Measurements from ENCODE around the gene PRDM11. TPM values are rescaled to one million over a fixed set of nuclear protein-coding genes. Genes with fewer than 3 reads are reported as not detected.

The PRDM11 gene
- total RNA-seq, 1 donor from 2014 or later = 36.5 TPM

DNA sequence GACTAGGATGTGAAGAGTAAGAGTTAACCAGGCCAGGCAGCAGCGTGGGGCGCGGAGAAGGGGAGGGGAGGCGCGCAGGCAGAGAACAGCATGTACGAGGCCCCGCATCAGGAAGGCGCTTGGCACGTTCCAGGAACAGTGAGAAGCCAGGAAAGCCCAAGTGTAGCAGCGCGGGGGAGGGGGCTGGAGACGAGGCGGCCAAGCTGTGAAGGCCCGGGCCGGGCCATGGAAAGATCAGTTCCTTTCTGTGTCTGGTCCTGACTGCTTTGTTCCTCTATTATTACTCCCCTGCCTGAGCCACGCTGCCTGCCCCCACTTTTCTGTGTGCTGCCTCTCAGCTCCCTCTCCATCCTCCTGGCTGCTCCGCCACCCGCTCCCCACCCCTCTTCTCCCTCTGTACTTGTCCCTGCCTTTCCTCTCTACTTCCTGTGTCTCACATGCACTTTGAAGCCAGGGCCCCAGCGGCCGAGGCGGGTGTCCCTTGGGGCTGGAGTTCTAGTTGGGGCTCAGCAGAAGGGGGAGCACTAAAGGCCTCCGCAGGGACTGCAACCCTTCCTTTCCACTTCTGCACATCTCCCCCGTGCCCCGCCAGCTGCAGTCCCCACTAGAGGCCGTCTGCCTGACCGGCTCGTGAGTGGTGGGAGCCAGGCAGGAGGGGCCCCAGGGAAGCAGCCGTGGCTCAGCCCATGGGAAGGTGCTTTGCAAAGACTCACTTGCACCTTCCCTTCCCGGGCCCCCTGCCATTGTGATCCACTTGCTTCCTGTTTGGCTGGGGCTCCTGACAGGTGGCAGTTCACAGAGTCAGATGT, 63.7 kb downstream of the PRDM11 start:
- peaks cover 19 to 32% of the 10 kb centered on the region in 2 donors for H3K36me3 ChIP-seq
- H3K27me3 ChIP-seq = no peaks in the 10 kb centered on the region
- H3K9me3 ChIP-seq = no peaks in the 10 kb centered on the region
- intact Hi-C loops (cut with DNase I) = loop anchor here (1.0 to 2.0 kb wide), 2 partner anchors 30 to 63 kb away; partner anchors contain the start of gene PRDM11
- H3K27ac ChIP-seq = peak overlapping the region; percentile 83 to 84
- H3K4me1 ChIP-seq = peaks cover 18 to 24% of the 10 kb centered on the region in 2 donors
- DNase-seq (ENCODE audit: low spot score in 2 of 2) = peak; percentile 67 to 93
- H3K4me3 ChIP-seq = peak overlapping the region; percentile 16 to 30
- TF ChIP-seq CTCF (IDR thresholded peaks at IDR 0.05) = no peak

GRCh38 chr11:45210846-45211245, 64.4 kb downstream of the PRDM11 start:
- H3K9me3 ChIP-seq = no peaks in the 10 kb centered on the region
- no peak for DNase-seq (ENCODE audit: low spot score in 2 of 2)
- H3K27ac ChIP-seq = peak overlapping the region; percentile 83 to 84
- intact Hi-C loops (cut with DNase I) = loop anchor here (1.0 to 2.0 kb wide), 2 partner anchors 31 to 64 kb away; partner anchors contain the start of gene PRDM11
- no peak for TF ChIP-seq CTCF (IDR thresholded peaks at IDR 0.05)
- H3K36me3 ChIP-seq = peaks cover 18 to 24% of the 10 kb centered on the region in 2 donors
- H3K4me1 ChIP-seq = peaks cover 18 to 28% of the 10 kb centered on the region in 2 donors
- H3K27me3 ChIP-seq = no peaks in the 10 kb centered on the region
- peak overlapping the region in 1 of 2 donors; percentile 30 for H3K4me3 ChIP-seq

DNA sequence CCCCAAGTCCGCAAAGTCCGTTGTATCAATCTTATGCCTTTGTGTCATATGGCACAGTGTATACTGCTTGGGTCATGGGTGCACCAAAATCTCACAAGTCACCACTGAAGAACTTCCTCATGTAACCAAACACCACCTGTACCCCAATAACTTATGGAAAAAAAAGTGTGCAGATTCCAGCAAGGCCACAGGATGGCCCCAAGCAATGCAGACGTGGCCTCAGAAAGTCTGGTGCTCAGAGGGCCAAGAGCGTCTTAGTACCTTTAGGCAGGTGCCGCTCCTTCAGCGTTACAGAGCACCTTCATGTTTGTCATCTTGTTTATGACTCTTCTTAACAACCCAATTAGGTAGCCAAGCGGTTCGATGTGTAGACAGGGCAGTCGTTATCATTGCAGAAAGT, 65.3 kb downstream of the PRDM11 start:
- no peak for DNase-seq (ENCODE audit: low spot score in 2 of 2)
- Histone ChIP-seq H3K4me1 (peaks cover 18 to 37% of the 10 kb centered on the region in 2 donors), H3K9me3 (no peaks in the 10 kb centered on the region), H3K27ac (peak overlapping the region in 1 of 2 donors; percentile 83), H3K4me3 (no peak overlapping the region), H3K27me3 (no peaks in the 10 kb centered on the region), H3K36me3 (peaks cover 14 to 18% of the 10 kb centered on the region in 2 donors)
- TF ChIP-seq CTCF (IDR thresholded peaks at IDR 0.05) = no peak
- intact Hi-C loops (cut with DNase I) = loop anchor here (2.0 kb wide), 1 partner anchor 65 kb away; the partner anchor contains the start of gene PRDM11

- Histone ChIP-seq H3K36me3 (peaks cover 14 to 18% of the 10 kb centered on the region in 2 donors), H3K4me1 (peaks cover 20 to 38% of the 10 kb centered on the region in 2 donors), H3K27ac (no peak overlapping the region), H3K27me3 (no peaks in the 10 kb centered on the region), H3K9me3 (no peaks in the 10 kb centered on the region), H3K4me3 (no peak overlapping the region)
- DNase-seq (ENCODE audit: low spot score in 2 of 2) = no peak
- peak in 1 of 3 experiments; percentile 5 for TF ChIP-seq CTCF (IDR thresholded peaks at IDR 0.05)
- intact Hi-C loops (cut with DNase I) = no loop called here
Measured at GRCh38 chr11:45212566-45213315, 66.3 kb downstream of the PRDM11 start.

DNA sequence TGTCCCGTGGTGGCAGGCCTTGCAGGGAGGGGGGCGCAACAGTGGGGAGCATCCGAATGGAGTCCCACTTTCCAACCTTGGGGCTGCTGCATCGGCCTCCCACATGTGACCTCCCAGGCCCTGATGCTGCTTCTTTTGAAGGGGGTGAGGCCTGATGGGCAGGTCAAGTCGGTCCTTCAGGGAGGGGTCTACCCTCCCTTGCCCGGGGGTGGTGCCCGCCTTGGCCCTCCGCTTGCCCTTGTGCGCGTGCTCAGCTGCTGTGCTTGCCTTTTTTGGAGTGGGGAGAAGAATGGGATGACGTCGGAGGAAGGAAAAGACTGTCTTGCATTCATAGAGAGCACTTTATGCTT, 66.9 kb downstream of the PRDM11 start:
- no peaks in the 10 kb centered on the region for H3K9me3 ChIP-seq
- DNase-seq (ENCODE audit: low spot score in 2 of 2) = no peak
- H3K27me3 ChIP-seq = no peaks in the 10 kb centered on the region
- H3K4me3 ChIP-seq = no peak overlapping the region
- H3K36me3 ChIP-seq = peaks cover 14 to 18% of the 10 kb centered on the region in 2 donors
- intact Hi-C loops (cut with DNase I) = no loop called here
- H3K27ac ChIP-seq = peak overlapping the region in 1 of 2 donors; percentile 32
- TF ChIP-seq CTCF (IDR thresholded peaks at IDR 0.05) = no peak
- H3K4me1 ChIP-seq = peaks cover 20 to 38% of the 10 kb centered on the region in 2 donors
